T-helper 1 cell treated with Interleukin-12 subunit alpha and Interleukin-12 subunit beta and Interleukin-4 antibody, amounts not matched to agents 30 μg/mL and 1 μg/mL, for 36 hours (primary cell): ENCODE measurements around the gene AVPI1.

Experiments used
- H3K27ac Mint-ChIP-seq: one replicate; pipeline ENCODE4 v1.8.0; 2021; ENCODE audit warnings: mild to moderate bottlenecking, mixed read lengths
- H3K27me3 Mint-ChIP-seq: one replicate; pipeline ENCODE4 v1.8.0; 2021; ENCODE audit warnings: low read depth, mixed read lengths
- H3K36me3 Mint-ChIP-seq: one replicate; pipeline ENCODE4 v1.8.0; 2021; ENCODE audit warnings: low read depth, mixed read lengths
- H3K4me1 Mint-ChIP-seq: one replicate; pipeline ENCODE4 v1.8.0; 2021; ENCODE audit warnings: low read depth, mixed read lengths
- H3K4me3 Mint-ChIP-seq: one replicate; pipeline ENCODE4 v1.8.0; 2021; ENCODE audit warnings: mild to moderate bottlenecking, moderate library complexity, mixed read lengths
- H3K9me3 Mint-ChIP-seq: one replicate; pipeline ENCODE4 v1.8.0; 2021; ENCODE audit warnings: mixed read lengths

AVPI1 gene, protein sequence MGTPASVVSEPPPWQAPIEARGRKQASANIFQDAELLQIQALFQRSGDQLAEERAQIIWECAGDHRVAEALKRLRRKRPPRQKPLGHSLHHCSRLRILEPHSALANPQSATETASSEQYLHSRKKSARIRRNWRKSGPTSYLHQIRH

DNA sequence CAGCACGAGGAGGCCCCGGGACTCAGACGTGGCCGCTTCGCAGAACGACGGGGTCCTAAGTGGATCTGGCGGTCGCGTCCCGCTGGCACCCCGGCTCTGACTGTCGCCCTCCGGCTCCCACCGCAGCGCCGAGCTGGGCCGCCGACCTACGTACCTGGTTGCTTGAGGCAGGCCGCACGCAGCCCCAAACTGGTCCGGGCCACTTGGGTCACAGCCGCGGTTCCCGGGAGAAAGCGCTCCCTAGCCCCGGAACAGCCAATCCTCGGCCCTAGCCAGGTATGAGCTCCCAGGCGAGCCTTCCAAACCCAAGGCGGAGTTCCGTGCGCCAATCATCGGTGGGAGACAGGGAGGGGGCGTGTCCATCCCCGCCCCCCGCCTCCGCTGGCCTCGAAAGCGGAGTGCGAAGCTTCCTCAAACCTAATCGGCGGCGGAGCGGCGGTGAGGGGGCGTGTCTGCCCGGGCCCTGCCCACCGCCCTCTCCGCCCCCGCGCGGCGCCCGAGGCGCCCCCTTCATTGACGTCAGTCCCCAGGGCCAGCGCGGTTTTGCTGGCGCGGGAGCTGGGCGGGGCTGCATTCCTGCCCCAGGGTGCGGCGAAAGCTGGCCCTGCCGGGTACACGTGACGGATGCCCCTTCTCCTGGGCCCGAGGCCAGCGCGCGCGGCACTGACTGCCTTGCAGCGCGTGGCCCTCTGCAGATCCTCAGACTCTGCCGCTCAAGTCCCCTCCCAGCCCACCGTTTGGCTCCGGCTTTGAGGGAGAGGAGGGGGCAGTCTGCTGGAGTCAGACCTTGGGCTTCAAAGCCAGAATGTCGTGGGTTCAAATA is at the start of gene AVPI1:
AVPI1 (minus strand) TSS at position 280 of the 823 bp plus-strand sequence. CDS start 7,336 bp downstream, outside the sequence.
- peaks cover 8% of the 10 kb centered on the region for H3K4me1 Mint-ChIP-seq

DNA sequence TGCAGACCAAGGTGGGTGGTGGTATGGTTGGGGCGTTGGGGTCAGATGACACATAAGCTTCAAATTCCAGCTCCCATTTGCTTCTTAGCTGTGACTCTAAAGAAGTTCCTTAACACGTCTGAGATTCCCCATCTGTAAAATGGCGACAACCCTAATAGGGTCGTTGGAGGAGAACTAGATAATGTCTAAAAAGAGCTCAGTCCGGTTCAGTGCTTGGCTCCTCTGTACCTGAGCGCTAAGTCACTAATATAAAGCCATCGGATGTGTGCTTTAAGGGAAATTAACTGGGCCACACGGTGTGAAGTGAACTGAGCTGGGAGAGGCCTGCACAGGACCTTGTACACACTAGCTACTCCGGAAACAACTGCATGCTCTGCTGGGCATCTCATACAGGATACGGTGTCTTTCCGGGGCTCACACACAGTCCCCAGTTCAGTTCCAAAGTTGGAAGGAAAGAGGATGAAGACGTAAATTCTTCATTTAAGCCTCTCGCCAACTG is 49.4 kb upstream of the AVPI1 start:
- Mint-ChIP-seq H3K4me3 (peak overlapping the region; percentile 92), H3K4me1 (peaks cover 25% of the 10 kb centered on the region), H3K9me3 (no peaks in the 10 kb centered on the region), H3K36me3 (peaks cover 19% of the 10 kb centered on the region), H3K27ac (peak overlapping the region; percentile 99), H3K27me3 (no peaks in the 10 kb centered on the region)

More for the DNA sequence above, at the start of gene AVPI1:
- H3K27ac Mint-ChIP-seq = no peak within 1 kb of the TSS
- H3K4me3 Mint-ChIP-seq = peak within 1 kb of the TSS; percentile 78
- H3K27me3 Mint-ChIP-seq = no peaks in the 10 kb centered on the region
- no peaks in the 10 kb centered on the region for H3K36me3 Mint-ChIP-seq
- no peaks in the 10 kb centered on the region for H3K9me3 Mint-ChIP-seq

DNA sequence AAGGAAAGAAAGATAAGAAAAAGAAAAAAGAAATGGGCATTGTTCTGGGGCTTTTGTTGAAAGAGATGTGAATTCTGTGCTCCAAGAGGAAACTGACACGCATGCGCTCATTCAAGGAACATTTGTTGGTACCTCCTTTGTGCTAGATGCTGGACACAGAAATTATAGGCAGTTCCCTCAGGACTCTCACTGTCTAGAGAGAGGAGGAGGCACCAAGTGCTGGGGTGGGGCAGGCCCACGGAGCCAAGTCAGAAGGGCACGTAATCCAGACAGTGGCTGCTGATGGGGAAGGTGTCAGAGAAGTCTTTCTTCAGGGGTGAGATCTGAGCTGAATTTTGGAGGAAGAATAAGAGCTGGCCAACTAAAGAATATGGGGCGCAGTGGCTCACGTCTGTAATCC is 47.0 kb upstream of the AVPI1 start:
- no peak overlapping the region for H3K27ac Mint-ChIP-seq
- H3K27me3 Mint-ChIP-seq = no peaks in the 10 kb centered on the region
- H3K4me3 Mint-ChIP-seq = no peak overlapping the region
- no peaks in the 10 kb centered on the region for H3K9me3 Mint-ChIP-seq
- peaks cover 18% of the 10 kb centered on the region for H3K4me1 Mint-ChIP-seq
- peaks cover 5% of the 10 kb centered on the region for H3K36me3 Mint-ChIP-seq

DNA sequence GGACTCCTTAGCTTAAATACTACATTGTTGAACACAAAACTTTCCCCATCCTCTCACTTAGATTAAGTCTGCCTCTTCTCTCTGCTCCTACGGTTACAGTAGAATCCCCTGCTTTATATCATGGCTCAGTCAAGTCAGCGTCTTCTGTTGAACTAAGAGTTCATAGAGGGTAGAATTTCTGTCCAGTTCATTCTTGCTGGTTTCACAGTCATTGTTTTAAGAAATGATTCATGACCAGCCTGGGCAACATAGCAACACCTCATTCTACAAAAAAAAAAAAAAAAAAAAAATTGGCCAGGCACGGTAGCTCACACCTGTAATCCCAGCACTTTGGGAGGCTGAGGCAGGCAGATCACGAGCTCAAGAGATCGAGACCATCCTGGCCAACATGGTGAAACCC is 46.2 kb upstream of the AVPI1 start:
- no peak overlapping the region for H3K4me3 Mint-ChIP-seq
- H3K4me1 Mint-ChIP-seq = peaks cover 15% of the 10 kb centered on the region
- no peaks in the 10 kb centered on the region for H3K9me3 Mint-ChIP-seq
- no peak overlapping the region for H3K27ac Mint-ChIP-seq
- H3K27me3 Mint-ChIP-seq = no peaks in the 10 kb centered on the region
- peaks cover 5% of the 10 kb centered on the region for H3K36me3 Mint-ChIP-seq

DNA sequence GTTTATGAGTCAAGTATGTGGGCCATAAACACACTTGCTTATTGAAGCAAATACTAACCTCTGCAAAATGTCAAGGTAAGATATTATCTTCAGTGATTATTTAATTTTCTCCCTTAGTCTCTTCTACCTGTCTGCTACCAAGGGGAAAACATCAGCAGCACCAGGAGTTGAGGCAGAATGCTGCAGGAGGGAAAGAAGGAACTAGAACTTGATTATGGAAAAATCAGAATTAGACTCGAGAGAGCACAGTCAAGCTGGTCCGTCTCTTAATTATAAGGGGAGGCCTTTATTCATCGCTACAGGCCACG is 45.0 kb upstream of the AVPI1 start:
- Mint-ChIP-seq H3K27ac (no peak overlapping the region), H3K27me3 (no peaks in the 10 kb centered on the region), H3K4me3 (no peak overlapping the region), H3K9me3 (no peaks in the 10 kb centered on the region), H3K36me3 (peaks cover 2% of the 10 kb centered on the region), H3K4me1 (peaks cover 7% of the 10 kb centered on the region)

DNA sequence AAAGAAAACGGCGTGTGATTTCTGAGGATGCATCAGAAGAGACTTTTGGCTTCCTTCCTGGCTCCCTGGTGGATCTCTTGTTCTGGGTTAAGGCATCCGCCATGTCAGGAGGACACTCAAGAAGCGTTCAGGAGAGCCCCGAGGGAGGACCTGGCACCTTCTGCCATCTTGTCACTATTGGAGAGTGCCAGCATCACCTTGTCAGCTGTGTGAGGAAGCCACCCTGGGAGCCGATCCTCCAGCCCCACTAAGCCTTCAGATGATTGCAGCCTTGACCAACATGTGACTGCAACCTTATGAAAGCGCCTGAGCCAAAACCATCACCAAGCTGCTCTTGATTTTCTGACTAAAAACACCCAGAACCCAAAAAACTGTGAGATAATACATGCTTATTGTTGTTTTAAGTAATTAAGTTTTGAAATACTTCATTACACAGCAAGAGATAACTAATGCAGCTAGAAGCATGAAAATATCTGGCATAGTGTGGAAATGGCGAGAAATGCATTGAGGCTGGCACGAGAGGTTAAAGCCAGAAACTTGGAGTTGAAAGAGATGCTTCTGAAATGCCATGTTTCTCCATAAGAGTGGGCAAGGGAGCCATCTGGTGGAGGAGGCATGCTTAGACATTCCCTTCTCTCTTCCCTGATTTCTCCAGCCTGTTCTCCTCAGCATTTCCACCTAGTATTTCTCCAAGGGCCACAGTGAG is 44.5 kb upstream of the AVPI1 start:
- no peak overlapping the region for H3K27ac Mint-ChIP-seq
- H3K27me3 Mint-ChIP-seq = no peaks in the 10 kb centered on the region
- no peaks in the 10 kb centered on the region for H3K36me3 Mint-ChIP-seq
- H3K4me1 Mint-ChIP-seq = peaks cover 6% of the 10 kb centered on the region
- H3K9me3 Mint-ChIP-seq = no peaks in the 10 kb centered on the region
- H3K4me3 Mint-ChIP-seq = no peak overlapping the region

DNA sequence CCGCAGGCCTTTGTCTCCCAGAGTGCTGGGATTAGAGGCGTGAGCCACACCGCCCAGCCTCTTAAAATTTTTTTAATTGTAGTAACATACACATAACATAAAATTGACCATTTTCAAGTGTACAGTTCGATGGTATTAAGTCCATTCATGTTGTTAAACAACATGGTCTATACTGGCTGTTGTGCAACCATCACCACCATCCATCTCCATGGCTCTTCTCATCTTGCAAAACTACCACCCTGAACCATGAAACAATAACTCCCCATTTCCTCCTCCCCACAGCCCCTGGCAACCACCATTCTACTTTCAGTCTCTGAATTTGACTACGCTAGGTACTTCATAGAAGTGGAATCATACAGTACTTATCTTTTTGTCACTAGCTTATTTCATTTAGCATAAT is 42.0 kb upstream of the AVPI1 start:
- peaks cover 5% of the 10 kb centered on the region for H3K27me3 Mint-ChIP-seq
- no peaks in the 10 kb centered on the region for H3K36me3 Mint-ChIP-seq
- H3K9me3 Mint-ChIP-seq = no peaks in the 10 kb centered on the region
- peaks cover 7% of the 10 kb centered on the region for H3K4me1 Mint-ChIP-seq
- no peak overlapping the region for H3K4me3 Mint-ChIP-seq
- H3K27ac Mint-ChIP-seq = no peak overlapping the region

DNA sequence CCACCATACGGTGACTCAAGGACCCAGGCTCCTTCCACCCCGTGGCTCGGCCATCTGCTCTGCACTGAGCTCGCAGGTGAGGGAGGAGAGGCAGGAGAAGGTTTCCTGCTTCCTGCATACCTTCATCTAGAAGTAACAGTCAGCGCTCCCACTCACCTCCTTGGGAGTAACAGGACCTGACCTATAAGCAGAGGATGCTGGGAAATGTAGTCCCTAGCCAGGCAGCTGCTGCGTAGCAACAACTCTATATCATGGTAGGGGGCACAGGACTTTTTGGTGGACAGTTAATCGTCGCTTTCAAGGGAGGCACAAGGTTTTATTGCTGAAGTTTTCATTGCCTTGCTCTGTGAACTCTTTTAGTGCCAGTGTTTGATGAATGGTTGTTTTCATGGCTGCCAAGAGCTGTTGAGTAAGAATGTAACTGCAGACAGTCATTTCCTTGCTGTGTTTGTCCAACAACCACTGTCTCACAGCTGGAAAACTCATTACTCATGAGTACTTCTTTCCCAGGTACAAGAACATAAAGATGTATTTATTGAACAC is 39.7 kb upstream of the AVPI1 start:
- peaks cover 5% of the 10 kb centered on the region for H3K27me3 Mint-ChIP-seq
- H3K4me1 Mint-ChIP-seq = peaks cover 8% of the 10 kb centered on the region
- no peaks in the 10 kb centered on the region for H3K36me3 Mint-ChIP-seq
- no peak overlapping the region for H3K4me3 Mint-ChIP-seq
- no peak overlapping the region for H3K27ac Mint-ChIP-seq
- no peaks in the 10 kb centered on the region for H3K9me3 Mint-ChIP-seq

DNA sequence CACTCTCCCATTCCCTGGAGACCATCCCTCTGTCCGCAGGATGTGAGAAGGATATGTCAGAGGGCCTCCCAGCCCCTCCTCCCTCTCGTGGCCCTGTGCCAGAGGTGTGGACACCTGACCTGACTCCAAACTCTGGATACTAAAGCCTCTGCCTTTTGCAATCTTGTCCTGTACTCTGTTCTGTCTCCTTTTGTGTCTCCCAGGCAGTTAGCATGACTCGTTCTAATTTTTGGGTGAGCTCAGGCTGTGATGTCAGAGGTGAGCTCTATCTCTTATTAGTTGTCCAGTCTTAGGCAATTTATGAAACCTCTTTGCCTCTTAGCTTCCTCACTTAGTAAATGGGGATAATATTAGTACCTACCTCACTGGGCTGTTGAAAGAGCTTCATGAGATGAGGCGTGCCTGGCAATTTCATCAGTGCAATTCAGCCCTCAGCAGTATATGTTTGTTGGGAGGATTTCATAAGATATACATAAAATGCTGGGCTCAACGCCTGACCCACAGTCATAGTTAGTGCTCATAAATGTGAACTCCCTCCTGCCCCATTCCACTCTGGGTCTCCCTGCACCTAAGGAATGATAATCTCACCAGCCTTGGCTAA is 37.4 kb upstream of the AVPI1 start:
- Mint-ChIP-seq H3K36me3 (no peaks in the 10 kb centered on the region), H3K4me3 (no peak overlapping the region), H3K4me1 (peaks cover 8% of the 10 kb centered on the region), H3K27me3 (peaks cover 5% of the 10 kb centered on the region), H3K27ac (no peak overlapping the region), H3K9me3 (no peaks in the 10 kb centered on the region)

DNA sequence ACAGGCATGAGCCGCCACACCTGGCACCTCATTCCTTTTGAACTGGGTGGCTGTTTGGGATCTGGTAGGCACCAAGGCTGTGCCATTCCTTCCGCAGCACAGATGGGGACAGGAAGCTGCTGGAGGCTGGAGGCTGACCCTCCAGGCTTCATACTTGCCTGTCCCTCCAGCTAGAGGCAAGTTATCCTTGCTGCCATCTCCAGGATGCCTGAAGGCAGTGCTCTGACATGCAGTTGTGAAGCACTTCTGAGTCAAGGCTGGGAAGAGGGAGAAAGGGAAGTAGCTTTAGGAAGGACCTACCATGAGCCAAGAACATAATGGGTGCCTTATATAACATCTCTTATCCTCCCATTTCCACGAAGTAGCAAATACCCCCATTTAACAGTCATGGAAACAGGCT is 36.0 kb upstream of the AVPI1 start:
- Mint-ChIP-seq H3K9me3 (no peaks in the 10 kb centered on the region), H3K27me3 (peaks cover 8% of the 10 kb centered on the region), H3K27ac (no peak overlapping the region), H3K36me3 (no peaks in the 10 kb centered on the region), H3K4me3 (no peak overlapping the region), H3K4me1 (peaks cover 7% of the 10 kb centered on the region)

DNA sequence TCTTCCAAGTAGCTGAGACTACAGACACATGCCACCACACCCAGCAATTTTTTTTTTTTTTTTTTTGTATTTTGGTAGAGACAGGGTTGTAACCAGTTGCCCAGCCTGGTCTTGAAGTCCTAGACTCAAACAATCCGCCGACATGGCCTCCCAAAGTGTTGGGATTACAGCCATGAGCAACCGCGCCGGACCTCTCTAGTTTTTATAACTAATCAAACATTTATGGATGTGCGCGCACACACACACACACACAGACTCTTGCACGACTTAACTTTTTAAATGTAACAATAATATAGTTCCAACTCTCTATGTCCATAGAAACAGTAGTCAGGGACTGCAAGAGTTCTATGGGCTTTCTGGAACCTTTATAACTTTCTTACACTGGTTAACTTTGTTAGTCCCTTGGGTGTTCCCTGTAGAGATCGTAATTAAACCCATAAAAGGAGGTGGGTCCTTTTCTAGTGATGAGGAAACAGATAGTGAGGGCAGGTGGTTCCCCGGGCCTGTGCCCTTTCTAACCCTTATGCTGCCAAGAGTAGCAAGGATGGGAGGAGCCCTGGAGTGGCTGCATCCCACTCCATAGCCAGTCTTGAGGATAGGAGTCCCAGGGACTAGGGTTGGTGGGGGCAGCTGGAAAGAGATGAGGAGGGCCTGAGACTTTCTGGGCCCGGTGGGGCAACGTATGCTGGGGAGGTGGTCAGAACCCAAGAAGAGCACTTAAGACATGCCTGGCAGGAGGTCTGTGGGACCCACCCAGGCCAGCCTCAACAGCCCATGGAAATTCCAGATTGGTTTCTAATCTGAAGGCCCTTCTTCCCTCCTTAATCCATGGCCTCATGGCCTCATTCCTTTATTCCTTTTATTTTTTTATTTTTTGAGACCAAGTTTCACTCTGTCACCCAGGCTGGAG is 35.1 kb upstream of the AVPI1 start:
- H3K27ac Mint-ChIP-seq = no peak overlapping the region
- H3K36me3 Mint-ChIP-seq = no peaks in the 10 kb centered on the region
- H3K4me1 Mint-ChIP-seq = peaks cover 7% of the 10 kb centered on the region
- peaks cover 8% of the 10 kb centered on the region for H3K27me3 Mint-ChIP-seq
- H3K4me3 Mint-ChIP-seq = no peak overlapping the region
- no peaks in the 10 kb centered on the region for H3K9me3 Mint-ChIP-seq

DNA sequence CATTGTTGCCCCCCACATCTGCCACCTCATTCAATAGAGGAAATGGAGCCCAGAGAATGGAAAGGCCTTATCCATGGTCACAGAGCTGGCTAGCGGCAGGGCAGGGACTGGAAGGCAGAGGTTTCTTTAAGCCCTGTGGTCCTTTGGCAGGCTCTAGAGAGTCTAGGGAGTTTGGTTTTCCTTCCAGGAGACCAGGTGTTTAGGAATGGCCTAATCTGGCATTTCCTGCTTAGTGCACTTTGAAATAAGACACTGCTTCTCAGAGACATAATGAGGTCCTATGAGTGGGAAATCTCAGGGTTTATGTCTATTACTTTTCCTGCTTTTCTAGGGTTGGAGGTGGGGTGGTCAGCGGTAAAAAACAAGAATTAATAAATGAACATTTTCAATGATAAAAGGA is 32.6 kb upstream of the AVPI1 start:
- H3K4me3 Mint-ChIP-seq = no peak overlapping the region
- H3K27ac Mint-ChIP-seq = no peak overlapping the region

DNA sequence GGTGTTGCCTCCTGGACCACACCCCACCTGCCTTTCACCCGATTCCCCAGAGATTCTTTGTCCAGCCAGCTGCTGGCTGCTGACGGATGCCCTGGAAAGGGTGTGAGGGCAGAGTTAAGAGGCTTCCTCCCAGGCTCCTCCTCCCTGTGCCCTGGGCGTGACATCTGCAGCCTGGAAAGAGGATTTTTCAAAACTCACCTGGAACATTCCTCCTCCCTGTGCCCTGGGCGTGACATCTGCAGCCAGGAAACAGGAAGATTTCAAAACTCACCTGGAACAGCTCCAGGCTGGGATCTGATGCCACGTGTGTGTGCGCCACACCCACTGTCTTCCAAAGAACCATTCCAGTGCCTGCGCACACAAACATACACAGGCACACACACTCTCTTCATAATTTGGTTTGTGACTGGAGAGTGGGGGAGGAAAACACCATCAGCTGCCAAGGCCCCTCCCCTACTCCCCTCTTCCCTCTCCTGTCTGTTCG is 31.7 kb upstream of the AVPI1 start:
- Mint-ChIP-seq H3K4me1 (peaks cover 5% of the 10 kb centered on the region), H3K27me3 (peaks cover 27% of the 10 kb centered on the region), H3K4me3 (no peak overlapping the region), H3K27ac (no peak overlapping the region), H3K9me3 (no peaks in the 10 kb centered on the region), H3K36me3 (no peaks in the 10 kb centered on the region)

More for the DNA sequence above, 32.6 kb upstream of the AVPI1 start:
- no peaks in the 10 kb centered on the region for H3K9me3 Mint-ChIP-seq
- peaks cover 3% of the 10 kb centered on the region for H3K4me1 Mint-ChIP-seq
- peaks cover 21% of the 10 kb centered on the region for H3K27me3 Mint-ChIP-seq
- H3K36me3 Mint-ChIP-seq = no peaks in the 10 kb centered on the region
